CD4-positive, alpha-beta T cell (primary cell): Measurements from ENCODE around the gene DENND1A. TPM values are rescaled to one million over a fixed set of nuclear protein-coding genes. Genes with fewer than 3 reads are reported as not detected.

Source experiments
- ATAC-seq: fragments of 200-7000 bp; cut with Tn5 transposase; one replicate; pipeline ENCODE4 v1.10.0; 2022; ENCODE audit warnings: mild to moderate bottlenecking; ENCODE audit not compliant: poor library complexity
- CTCF ChIA-PET: fragments of 350-600 bp; sonication (Branson Sonifier 250); formaldehyde crosslinking; loops from one replicate; lab custom pipeline; 2021; ENCODE audit warnings: antibody characterized with exemption, inconsistent platforms; lab: Charles Lee
- POLR2A ChIA-PET: fragments of 350-600 bp; sonication (Branson Sonifier 250); formaldehyde crosslinking; loops from one replicate; lab custom pipeline; 2021; ENCODE audit warnings: antibody characterized with exemption, inconsistent platforms; lab: Charles Lee
- DNase-seq, 14 experiments: peaks; one replicate each; pipeline ENCODE4 v3.0.0-alpha.2; 2013 to 2020; ENCODE audit warnings: mixed read lengths in 2 of 14
- H3K27ac ChIP-seq, 2 donors: one replicate each; pipeline versions ENCODE4 v1.5.1 to v1.7.0; 2013; ENCODE audit warnings: low read length in 2 of 2, low read depth in 1 of 2, mild to moderate bottlenecking in 1 of 2
- H3K27me3 ChIP-seq, 2 experiments: 1 replicate in 1 of 2; 2 replicates in 1 of 2; pipeline versions ENCODE4 v1.6.1 to v1.7.0; 2013; ENCODE audit warnings: low read length in 2 of 2, control low read depth in 1 of 2, mild to moderate bottlenecking in 1 of 2, moderate library complexity in 1 of 2; ENCODE audit not compliant: insufficient read depth in 2 of 2, control insufficient read depth in 1 of 2
- H3K36me3 ChIP-seq: one replicate; pipeline ENCODE4 v1.6.1; 2013; ENCODE audit warnings: low read length, control low read depth; ENCODE audit not compliant: insufficient read depth
- H3K4me1 ChIP-seq: one replicate; pipeline ENCODE4 v1.6.1; 2013; ENCODE audit warnings: low read length, control low read depth; ENCODE audit not compliant: insufficient read depth
- H3K4me3 ChIP-seq: one replicate; pipeline ENCODE4 v1.5.1; 2013; ENCODE audit warnings: mild to moderate bottlenecking, low read length, moderate library complexity
- H3K9me3 ChIP-seq, 2 experiments: 1 replicate in 1 of 2; 2 replicates in 1 of 2; pipeline versions ENCODE4 v1.6.1 to v1.7.0; 2013; ENCODE audit warnings: low read length in 2 of 2, mild to moderate bottlenecking in 2 of 2, control low read depth in 1 of 2, moderate library complexity in 1 of 2; ENCODE audit not compliant: control insufficient read depth in 1 of 2, insufficient read depth in 1 of 2
- H3K27ac Mint-ChIP-seq: one replicate; pipeline ENCODE4 v1.8.0; 2020; ENCODE audit warnings: mixed read lengths
- H3K27me3 Mint-ChIP-seq: one replicate; pipeline ENCODE4 v1.8.0; 2021; ENCODE audit warnings: mixed read lengths
- H3K36me3 Mint-ChIP-seq: one replicate; pipeline ENCODE4 v1.8.0; 2021; ENCODE audit warnings: low read depth, mixed read lengths
- H3K4me1 Mint-ChIP-seq: one replicate; pipeline ENCODE4 v1.8.0; 2021; ENCODE audit warnings: low read depth, mixed read lengths
- H3K4me3 Mint-ChIP-seq: one replicate; pipeline ENCODE4 v1.8.0; 2020; ENCODE audit warnings: mild to moderate bottlenecking, mixed read lengths
- H3K9me3 Mint-ChIP-seq: one replicate; pipeline ENCODE4 v1.8.0; 2020; ENCODE audit warnings: mixed read lengths
- intact Hi-C, 2 experiments: fragments of 100-400 bp; cut with DNase I in 1 of 2; cut with micrococcal nuclease in 1 of 2; formaldehyde crosslinking; loops; one replicate each; pipeline versions ENCODE4 v1.15.1 to v1.9.0; 2023 to 2025; cut with DNase I, micrococcal nuclease
- total RNA-seq, 174 experiments: library from RNA in 2 of 174; stranded (reverse) in 2 of 174; gene quantifications; one replicate each; pipeline ENCODE4 v1.2.3 and lab custom pipeline; 2021 to 2026
- TF ChIP-seq, protein P1 (sequence below): fragments of 200-600 bp; IDR thresholded peaks from one replicate; pipeline ENCODE4 v1.8.0; 2022; ENCODE audit warnings: antibody characterized with exemption, mild to moderate bottlenecking

DENND1A gene
- total RNA-seq, 2 experiments from 2014 or later, result 20.0 to 20.6 TPM

DNA sequence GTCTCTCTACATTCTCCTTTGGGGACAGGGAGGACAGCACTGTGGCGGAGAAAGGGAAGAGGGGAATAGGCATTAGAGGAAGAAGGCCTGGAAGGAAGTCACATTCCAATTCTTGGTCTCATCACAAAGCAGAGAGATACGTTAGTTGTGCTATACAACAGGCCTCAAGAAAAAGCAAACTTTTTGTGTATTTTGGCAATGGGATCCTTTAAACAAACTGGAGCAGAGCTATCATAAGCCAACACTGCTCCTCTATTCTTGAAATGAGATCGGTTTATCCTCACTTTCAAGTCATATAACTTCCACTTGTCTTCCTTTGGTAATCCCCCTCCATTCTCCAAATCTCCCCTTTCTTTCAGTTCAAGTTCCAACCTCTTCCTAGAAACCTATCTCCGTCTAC, 6.5 kb downstream of the DENND1A start:
- H3K36me3 Mint-ChIP-seq, result peaks cover 4% of the 10 kb centered on the region
- no peak overlapping the region for H3K4me3 Mint-ChIP-seq
- intact Hi-C loops, result loop anchor here (10.0 kb wide), 2 partner anchors 59 to 1829 kb away; partner anchors contain the start of gene TTLL11 (in 1 of the 2)
- H3K27ac Mint-ChIP-seq, result no peak overlapping the region
- Histone ChIP-seq H3K4me1 (peaks cover 4% of the 10 kb centered on the region), H3K9me3 (no peaks in the 10 kb centered on the region), H3K27me3 (no peaks in the 10 kb centered on the region), H3K27ac (no peak overlapping the region), H3K36me3 (no peaks in the 10 kb centered on the region), H3K4me3 (no peak overlapping the region)
- TF ChIP-seq, protein P1, sequence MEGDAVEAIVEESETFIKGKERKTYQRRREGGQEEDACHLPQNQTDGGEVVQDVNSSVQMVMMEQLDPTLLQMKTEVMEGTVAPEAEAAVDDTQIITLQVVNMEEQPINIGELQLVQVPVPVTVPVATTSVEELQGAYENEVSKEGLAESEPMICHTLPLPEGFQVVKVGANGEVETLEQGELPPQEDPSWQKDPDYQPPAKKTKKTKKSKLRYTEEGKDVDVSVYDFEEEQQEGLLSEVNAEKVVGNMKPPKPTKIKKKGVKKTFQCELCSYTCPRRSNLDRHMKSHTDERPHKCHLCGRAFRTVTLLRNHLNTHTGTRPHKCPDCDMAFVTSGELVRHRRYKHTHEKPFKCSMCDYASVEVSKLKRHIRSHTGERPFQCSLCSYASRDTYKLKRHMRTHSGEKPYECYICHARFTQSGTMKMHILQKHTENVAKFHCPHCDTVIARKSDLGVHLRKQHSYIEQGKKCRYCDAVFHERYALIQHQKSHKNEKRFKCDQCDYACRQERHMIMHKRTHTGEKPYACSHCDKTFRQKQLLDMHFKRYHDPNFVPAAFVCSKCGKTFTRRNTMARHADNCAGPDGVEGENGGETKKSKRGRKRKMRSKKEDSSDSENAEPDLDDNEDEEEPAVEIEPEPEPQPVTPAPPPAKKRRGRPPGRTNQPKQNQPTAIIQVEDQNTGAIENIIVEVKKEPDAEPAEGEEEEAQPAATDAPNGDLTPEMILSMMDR, result no peak
- no peaks in the 10 kb centered on the region for H3K9me3 Mint-ChIP-seq
- H3K27me3 Mint-ChIP-seq, result no peaks in the 10 kb centered on the region
- H3K4me1 Mint-ChIP-seq, result peaks cover 28% of the 10 kb centered on the region
- ATAC-seq, result no peak
- ChIA-PET POLR2A (no interaction called here), CTCF (no interaction called here)
- no peak for DNase-seq

DNA sequence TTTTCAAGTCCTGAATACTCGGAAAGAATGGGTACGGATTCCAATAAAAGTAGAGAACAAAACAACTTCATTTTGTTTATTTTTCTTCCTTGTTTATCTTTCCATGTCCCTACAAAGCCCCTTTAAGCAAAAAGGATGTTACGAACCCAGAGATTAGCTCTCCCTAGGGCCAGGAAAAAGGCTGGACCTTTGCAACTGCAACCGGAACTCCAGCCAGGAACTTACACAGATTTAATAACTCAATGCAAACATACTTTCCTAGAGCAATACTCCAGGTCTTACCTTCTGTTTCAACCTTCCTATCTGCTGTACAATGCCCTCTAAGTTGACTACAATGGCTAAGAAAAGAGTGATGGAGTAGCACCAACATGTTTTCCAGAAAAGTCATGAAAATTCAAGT, 7.0 kb downstream of the DENND1A start:
- no peaks in the 10 kb centered on the region for H3K9me3 ChIP-seq
- H3K9me3 Mint-ChIP-seq, result no peaks in the 10 kb centered on the region
- TF ChIP-seq, protein P1, result no peak
- intact Hi-C loops, result loop anchor here (10.0 kb wide), 2 partner anchors 58 to 1828 kb away; partner anchors contain the start of gene TTLL11 (in 1 of the 2)
- H3K4me3 ChIP-seq, result no peak overlapping the region
- ChIA-PET CTCF (no interaction called here), POLR2A (no interaction called here)
- no peak overlapping the region for H3K27ac ChIP-seq
- no peaks in the 10 kb centered on the region for H3K36me3 ChIP-seq
- DNase-seq (no peak), ATAC-seq (no peak)
- H3K4me1 ChIP-seq, result peaks cover 3% of the 10 kb centered on the region
- no peaks in the 10 kb centered on the region for H3K27me3 ChIP-seq
- H3K27ac Mint-ChIP-seq, result no peak overlapping the region
- peaks cover 23% of the 10 kb centered on the region for H3K4me1 Mint-ChIP-seq
- H3K4me3 Mint-ChIP-seq, result no peak overlapping the region
- no peaks in the 10 kb centered on the region for H3K27me3 Mint-ChIP-seq
- peaks cover 4% of the 10 kb centered on the region for H3K36me3 Mint-ChIP-seq

DNA sequence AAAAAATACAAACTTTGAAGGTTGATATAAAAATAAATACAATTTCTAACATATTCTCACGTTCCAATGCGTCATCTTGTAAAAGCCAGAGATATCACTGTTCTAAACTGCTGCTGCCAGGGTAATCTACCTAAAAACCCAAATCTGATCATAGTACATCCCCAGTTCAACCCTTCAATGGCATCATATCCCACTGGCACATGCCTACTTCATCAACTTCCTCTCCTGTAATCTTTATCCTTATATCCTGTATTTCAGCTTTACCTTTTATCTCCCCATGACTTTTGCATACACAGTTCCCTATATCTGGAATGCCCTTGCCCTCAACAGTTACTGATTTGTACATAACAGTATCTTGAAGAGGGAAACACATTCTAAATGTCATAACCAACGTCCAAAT, 7.5 kb downstream of the DENND1A start:
- ChIA-PET CTCF (no interaction called here), POLR2A (no interaction called here)
- Mint-ChIP-seq H3K27ac (no peak overlapping the region), H3K27me3 (no peaks in the 10 kb centered on the region), H3K36me3 (peaks cover 4% of the 10 kb centered on the region), H3K9me3 (no peaks in the 10 kb centered on the region), H3K4me3 (no peak overlapping the region), H3K4me1 (peaks cover 21% of the 10 kb centered on the region)
- Histone ChIP-seq H3K27ac (no peak overlapping the region), H3K27me3 (no peaks in the 10 kb centered on the region), H3K9me3 (no peaks in the 10 kb centered on the region), H3K4me3 (no peak overlapping the region), H3K36me3 (no peaks in the 10 kb centered on the region), H3K4me1 (peaks cover 3% of the 10 kb centered on the region)
- intact Hi-C loops, result loop anchor here (10.0 kb wide), 2 partner anchors 58 to 1828 kb away; partner anchors contain the start of gene TTLL11 (in 1 of the 2)
- TF ChIP-seq, protein P1, result no peak
- DNase-seq (no peak), ATAC-seq (no peak)
